Middle frontal gyrus (tissue), 1 donor: ENCODE measurements around the gene GPM6B.

ENCODE experiments used
- DNase-seq: peaks from one replicate; pipeline ENCODE4 v3.0.0-alpha.2; 2015; ENCODE audit warnings: low spot score; ENCODE audit errors: extremely low spot score

GPM6B gene

DNA sequence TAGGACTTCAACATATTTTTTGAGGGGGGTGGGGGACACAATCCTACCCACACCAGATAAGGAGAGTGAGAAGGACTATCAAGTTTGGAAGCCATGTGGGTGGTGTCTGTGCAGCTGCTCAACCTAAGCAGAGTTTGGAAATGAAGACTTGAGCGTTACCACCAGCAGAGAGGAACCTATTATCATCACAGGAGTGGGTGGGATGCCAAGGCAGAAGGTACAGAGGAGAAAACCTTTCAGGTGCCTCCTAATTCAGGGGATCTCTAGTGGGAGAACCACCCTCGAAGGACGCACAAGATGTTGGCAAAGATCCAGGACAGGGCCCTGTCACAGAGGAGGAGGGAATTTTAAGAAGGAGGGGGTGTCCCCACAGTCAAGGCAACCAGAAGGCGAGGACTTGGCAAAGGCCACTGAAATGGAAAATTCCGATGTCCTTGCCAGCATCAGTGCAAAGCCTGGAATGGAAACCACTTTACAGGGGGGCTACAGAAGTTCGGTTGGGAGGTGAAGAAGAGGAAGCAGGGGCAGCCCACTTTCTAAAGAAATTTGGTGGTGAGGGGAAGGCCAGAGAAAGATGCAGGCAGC is 8.4 kb upstream of the GPM6B start:
- no peak for DNase-seq

DNA sequence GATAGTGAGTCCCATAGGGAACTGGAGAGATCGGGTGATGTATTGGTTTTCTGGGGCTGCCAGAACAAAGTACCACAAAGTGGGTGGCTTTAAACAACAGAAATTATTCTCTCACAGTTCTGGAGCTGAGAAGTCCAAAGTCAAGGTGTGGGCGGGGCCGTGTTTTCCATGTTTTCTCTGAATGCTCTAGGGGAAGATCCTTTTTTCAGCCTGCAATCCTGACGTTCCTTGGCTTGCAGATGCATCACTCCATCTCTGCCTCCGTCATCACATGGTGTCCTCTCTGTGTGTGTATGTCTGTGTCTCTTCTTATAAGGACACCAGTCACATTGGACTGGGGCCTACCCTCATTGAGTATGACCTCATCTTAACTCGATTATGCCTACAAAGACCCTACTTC is 7.9 kb upstream of the GPM6B start:
- no peak for DNase-seq

DNA sequence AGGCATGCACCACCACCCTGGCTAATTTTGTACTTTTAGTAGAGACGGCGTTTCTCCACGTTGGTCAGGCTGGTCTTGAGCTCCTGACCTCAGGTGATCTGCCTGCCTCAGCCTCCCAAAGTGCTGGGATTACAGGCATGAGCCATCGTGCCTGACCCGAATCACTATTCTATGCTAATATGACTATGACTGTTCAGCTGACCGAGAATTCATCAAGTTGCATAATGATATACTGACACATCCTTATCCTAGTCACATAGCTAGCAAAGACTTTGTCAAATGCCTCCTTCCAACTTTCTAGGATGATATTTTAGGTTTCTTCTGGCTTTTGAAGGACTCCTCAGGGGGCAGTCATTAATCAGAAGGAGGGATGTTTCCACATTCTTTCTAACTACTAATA is 4.8 kb upstream of the GPM6B start:
- no peak for DNase-seq

DNA sequence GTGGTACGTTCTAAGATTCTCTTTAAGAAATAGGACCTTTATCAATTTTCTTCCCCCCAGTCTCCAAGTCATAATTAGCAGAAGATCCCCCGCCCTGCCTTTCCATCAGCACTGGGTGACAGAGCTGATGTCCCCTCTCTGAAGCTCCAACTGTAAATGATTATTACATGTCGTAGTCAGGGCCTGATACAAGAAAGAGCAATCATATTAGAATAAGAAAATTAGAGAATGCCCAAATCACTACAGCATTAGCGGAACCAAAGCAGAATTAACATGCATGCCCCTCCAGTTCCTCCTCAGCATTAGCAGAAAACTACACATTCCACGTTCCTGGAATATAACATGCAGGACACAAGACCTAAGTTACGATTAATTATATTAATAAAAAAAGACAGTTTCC is 717 bp downstream of the GPM6B start:
- no peak for DNase-seq

DNA sequence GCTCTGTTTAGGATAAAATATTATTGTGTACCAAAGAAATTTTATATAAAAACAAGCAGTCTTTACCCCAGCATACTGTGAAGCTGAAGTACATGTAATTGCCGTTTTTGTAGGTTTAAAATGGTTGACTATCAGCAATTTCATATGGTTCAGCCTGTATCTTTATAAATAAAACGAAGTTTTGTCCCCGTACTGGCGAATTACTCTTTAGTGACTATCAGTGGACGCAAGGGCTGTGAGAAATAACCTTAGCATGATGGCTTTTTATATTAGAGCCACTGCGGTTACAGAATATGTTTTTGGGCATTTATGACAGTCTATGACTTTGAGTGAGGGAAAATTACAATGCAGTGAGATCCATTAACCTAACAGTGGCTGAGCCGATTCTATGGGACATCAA is 1.2 kb downstream of the GPM6B start:
- no peak for DNase-seq

DNA sequence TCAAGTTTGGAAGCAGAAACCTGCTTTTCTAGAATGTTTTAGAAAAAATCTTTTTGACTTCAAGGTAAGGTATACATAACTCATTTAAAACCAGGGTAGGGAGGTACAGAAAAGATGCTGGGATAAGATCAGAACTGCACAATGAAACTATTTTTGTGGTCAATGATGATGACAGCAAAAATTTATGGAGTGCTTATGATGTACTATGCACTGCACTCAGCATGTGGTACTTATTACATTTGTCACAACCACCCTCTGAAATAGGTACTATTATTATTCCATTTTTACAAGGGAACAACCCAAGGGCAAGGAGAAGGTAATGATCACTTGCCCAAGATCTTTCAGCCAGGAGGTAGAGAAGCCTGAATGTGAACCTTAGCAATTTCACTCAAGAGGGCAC is 8.0 kb downstream of the GPM6B start:
- DNase-seq = no peak

DNA sequence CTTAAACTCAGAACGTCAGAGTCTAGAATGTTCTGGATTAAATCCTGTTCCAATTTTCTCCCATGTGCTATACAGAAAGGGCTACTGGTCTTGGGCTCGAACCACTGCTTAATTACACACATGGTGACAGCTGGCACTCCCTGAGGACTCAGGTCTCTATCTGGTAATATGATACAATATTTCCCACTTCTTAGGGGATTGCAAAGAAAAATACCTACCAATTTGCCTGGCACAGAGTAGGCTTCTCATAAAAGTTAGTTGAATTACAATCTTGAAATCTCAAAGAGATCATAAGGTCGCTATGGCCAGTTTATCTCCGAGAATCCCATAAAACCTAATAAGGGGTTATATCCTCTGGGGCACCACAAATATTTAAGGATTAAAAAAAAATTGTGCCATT is 8.6 kb downstream of the GPM6B start:
- DNase-seq = no peak

DNA sequence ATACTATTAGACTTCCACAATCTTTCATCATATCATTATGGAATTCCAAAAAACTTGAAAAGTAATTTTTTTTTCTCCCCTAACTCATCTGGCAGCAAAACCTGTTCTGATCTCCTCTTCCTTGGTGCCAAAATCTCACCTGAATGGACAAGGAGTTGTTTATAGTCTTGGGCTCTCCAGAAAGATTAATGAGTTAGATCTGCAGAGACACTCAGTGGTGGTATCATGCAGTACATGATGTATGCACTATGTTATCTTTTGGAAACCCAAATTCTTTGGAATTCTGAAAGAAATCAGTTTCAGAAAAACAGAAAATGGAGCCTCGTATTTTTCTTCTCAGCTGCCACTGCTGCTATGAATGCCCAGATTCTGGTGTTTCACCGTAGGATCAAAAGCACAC is 11.7 kb downstream of the GPM6B start:
- no peak for DNase-seq

DNA sequence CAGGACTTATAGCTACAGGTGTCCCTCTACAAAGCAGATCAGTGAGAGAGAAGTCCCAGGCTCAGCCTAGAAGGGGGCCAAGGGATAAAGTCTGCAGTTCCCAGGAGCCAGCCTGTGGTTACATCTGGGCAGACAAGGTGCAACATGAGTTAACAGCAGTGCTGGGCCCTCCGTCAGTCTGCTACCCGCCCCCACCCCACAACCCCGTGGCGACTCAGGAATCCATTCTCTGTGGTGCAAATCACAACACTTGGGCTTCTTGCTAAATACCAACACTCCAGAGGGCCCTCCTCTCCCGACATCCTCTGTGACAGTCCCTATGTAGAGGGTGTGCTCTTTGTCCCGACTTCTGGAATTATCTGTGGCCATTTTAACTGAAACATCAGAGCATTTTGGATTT is 13.8 kb downstream of the GPM6B start:
- DNase-seq = no peak

DNA sequence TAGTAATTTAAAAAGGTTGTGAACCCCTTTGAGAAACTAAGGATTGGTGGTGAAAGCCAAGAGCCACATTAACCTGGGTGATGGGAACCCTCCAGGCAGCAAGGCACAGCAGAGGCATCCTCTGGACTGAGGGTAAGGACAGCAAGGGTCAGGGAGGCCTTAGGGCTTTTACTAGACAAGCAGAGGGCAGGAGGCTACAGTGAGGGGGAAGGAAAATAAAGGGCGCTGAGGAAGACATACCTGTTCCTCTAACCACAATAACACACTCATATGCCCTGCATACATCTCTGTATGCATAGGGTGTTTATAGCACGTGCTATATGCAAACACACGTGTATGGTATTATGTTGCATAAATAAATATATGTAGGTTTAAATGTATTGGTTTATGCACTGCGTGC is 18.7 kb downstream of the GPM6B start:
- DNase-seq = no peak

DNA sequence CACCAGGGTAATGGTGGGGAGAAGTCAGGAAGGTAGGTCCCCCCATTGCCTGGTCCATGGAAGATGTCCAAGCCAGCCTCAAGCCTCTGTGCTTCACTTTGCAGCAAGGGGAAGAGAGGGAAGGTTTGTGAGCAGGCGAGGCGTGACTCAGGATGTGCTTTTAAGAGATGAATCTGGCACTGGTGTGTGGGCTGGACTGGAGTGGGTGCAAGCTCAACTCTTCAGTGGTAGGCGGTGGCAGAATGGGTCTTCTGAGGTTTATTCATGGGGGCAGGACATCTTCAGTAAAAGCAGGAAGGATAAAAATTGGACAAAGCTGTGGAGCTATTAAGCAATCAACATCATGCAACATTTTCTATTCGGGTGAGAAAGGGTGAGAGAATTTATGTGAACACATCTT is 19.4 kb downstream of the GPM6B start:
- DNase-seq = no peak

DNA sequence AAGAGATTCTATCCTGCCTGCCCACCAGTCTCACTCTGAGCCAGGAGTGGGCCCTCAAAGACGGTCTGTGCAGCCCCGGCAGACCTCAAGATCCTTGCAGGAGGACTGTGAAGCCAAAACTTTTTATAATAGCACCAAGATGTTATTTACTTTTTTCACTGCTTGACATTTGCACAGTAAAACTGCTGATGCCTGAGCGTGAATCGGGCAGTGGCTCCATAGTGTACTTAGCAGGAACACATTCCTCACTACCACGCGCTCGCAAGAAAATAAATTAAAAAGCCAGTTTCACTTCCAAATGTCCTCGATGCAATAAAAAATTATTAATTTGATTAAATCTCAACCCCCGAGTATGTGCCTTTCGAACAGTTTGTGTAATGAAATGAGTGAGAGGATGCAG is 22.5 kb downstream of the GPM6B start:
- DNase-seq = no peak

DNA sequence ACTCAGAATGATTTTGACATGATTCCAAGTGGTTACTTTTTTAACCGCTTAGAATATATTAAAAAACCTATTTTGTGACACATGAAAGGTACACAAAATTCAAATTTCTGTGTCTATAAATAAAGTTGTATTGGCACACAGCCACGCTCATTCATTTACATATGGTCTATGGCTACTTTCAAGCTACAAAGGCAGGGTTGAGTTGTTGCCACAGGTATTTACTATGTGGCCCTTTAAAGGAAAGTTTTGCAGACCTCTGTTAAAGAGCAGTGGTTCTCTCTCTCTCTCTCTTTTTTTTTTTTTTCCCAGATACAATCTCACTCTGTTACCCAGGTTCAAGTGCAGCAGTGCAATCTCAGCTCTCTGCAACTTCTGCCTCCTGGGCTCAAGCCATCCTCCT is 23.0 kb downstream of the GPM6B start:
- DNase-seq = no peak

DNA sequence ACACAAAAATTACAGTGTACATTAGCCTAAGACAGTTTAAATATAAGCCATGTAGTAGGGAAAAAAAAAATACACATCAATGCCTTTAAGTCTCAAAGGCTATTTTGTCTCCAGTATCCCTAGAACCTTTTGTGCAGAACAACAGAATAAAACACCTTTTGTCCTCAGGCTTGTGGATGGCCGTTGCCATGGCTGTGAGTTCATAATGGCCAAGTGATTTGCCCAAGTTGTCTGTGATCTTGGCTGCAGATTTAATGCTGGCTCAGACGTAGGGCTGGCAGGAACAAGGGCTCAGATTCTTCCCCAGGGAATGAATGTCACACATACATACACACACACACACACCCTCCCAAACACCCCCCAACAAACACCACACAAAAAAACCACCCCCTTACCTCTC is 25.3 kb downstream of the GPM6B start:
- no peak for DNase-seq

DNA sequence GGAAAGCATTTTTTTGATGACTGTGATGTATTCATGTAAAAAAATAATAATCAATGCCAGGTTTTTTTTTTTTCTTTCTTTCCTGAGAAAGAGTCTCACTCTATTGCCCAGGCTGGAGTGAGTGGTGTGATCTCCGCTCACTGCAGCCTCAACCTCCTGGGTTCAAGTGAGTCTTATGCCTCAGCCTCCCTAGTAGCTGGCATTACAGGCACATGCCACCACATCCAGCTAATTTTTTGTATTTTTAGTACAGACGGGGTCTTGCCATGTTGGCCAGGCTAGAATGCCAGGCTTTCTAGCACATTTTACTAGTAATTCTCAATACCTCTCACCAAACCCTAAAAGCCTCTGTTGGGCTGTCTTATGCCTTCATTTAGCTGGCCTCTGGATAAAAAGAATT is 25.7 kb downstream of the GPM6B start:
- no peak for DNase-seq

DNA sequence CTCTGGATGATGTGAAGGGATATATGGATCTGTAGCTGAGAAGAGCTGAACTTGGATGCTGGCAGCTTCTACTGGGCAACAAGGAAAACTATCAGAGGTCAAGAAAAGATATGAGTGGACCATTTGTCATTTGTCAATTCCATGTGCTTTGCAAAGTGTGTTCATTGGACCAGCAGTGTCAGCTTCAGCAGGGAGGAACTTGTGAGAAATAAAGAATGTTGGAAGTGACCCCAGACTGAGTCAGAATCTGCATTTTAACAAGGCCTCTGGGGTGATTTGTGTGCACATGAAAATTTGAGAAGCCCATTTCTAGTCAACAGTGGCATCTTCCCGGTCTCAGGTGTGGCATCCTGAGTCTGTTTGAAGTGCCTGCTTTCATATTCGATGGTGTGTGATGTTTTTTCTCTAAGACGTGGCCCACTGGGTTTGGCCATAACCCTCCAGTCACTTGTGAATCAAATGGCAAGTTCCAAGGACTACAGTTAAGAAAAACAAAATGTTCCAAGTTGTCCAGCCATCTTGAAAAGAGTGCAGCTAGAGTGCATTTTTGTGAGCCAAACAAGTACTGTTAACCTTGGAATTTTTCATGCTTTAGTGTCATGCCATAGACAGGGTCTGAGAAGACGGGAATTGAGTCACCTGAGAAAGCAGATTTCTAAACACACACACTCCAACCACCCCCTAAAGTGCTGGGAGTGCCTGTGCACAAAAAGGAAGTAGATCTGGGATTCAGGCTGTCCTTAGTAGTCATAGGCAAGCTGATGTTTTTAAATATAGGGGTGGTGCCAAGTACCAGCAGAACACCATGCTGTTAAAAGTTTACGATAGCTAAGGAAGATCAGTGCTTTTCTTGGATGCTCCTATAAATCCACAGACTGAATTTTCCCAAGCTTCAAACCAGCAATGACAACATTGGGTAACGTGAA is 26.4 kb downstream of the GPM6B start:
- no peak for DNase-seq

DNA sequence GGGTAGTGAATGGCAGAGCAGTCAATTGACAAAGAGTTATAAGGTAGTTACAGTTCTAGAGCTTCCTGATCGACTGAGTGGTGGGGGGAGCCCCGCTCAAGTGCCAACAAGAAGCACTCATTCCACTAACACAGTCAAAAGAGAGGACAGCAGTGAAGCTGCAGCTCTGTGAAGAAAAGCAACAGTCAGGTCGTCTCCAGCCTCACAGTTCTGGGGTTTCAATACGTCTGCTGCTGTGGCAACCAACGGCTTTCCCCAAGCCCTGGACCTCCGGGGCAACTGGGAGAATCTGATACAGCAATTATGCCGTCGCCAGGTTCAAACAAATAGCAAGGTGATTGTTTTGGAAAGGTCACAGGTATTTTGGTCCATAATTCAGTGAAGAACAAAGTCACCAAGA is 30.8 kb downstream of the GPM6B start:
- no peak for DNase-seq

DNA sequence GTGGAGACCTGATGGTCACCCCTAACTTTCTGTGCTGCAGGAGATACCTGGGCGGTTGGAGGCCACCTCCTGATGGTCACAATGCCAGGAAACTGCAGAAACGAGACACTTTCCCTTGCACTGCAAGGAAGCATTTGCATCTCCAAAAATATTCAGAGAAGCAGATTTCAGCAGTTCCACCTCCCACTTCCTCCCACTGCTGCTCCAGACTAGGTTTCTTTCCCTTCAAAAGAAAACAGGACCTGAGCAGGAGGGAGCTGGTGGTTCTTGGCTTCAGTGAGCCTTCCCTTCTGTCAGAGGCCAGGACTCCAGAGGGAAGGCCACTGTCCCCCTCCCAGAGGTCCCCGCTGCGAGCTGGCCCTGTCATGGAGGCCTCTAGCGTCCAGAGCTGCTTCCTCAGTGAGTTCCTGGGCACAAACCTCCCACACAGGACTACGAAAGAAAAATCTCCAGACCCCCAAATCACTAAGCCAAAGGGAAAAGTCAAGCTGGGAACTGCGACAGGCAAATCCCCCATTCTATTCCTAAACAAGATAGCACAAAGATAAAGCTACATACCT is 35.9 kb downstream of the GPM6B start:
- no peak for DNase-seq

DNA sequence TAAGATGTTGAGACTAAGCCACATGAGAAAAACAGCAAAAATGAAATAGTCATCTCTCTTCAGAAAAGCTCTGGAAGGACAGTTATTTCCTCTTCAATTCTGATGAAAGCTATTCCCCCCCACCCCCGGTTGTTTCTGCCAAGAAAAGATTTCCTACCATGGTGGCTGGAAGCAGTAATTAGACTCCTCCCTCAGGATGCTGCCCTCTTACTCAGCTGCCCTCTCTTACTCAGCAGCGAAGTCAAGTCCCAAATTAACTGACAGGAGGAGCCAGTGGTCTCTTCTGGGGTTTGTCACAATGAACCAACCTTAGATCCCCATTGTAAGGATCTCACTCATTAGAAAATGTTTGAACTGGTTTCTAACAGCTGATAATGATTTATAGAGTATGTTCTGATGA is 38.0 kb downstream of the GPM6B start:
- no peak for DNase-seq

DNA sequence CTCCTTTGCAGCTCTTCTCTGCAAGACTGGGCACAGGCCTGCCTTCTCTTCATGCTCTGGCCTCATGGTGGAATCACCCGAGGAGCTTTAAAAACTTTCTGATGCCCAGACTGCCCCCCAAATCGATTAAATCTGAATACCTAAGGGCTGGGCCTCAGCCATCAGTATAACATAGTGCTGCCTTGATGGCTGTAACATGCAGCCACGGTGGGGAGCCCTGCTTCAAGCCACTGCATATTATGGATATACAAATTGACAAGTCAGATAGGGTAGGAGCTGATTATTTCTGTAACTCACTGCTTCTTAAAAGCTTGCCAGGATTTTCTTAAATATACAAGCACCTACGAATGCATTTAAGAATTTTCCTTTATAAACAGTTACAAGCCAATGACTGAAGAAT is 40.5 kb downstream of the GPM6B start:
- no peak for DNase-seq

DNA sequence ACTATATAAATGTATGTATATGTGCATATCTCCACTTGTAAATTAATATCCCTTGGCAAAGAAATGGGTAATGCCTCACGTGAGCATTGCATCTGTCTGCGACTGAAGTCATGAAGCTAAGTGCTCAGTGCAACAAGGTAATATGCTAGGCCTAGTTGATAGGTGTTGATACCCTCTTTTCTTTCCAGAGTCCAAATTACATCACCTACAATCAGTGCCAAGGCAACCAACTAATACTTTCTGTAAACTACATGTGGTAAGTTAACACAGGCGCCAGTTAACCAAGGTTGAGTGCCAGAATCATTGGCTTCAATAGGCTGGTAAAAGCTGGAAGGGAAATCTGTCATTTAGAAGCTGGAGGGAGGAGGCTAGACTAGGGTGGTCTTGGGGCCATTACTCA is 41.1 kb downstream of the GPM6B start:
- no peak for DNase-seq

DNA sequence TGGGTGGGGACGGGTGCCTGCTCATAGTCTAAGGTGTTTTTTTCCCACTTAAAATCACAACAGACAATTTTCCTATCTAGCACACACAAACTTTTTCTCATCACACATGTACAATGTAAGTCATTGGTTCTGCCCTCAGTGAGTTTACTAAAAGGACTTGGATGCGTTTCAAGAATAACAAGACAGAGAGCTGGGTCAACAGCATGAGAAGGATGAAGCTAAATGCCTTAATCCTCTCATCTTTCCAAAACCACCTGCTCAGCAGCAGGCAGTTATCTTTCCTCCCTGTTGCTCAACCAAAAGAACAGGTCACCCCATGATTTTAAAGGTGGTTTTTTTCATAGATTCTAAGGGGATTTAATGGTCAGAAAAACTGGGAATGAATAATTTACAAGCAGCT is 42.2 kb downstream of the GPM6B start:
- no peak for DNase-seq

DNA sequence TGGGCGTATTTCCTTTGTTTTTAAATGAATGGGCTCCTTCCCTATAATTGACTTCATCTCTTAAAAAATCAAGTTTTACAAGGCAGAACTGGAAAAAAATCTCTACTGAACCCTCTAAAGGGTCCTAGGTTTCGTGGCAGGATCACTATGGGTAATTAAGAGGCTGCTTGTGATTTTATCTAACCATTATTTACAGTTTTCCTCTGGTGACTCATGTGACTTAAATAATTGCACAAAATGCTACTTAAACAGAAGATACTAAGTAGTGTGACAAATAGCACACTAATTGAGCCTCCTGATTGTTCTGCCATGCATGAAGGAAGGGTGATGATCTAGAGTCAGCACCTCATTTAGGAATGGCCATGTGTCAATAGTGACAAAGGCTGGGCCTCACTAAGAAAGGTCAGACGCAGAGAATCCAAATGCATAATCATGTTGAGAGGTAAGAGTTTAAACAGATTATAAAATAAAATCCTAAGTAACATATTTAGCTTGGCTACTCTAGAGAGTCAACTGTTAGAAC is 46.8 kb downstream of the GPM6B start:
- DNase-seq = no peak
